ENCODE results near the gene RICTOR. TPM values are rescaled to one million over a fixed set of nuclear protein-coding genes. Genes with fewer than 3 reads are reported as not detected.
A peak's percentile ranks its signal among the peaks of the same experiment; 100 is the strongest.
"Not testable (repeated sequence)": the region's sequence is repeated elsewhere in the genome, so short reads cannot be mapped to it uniquely, and the experiment has no call there.

The RICTOR gene
- total RNA-seq, 6 experiments from 2014 or later: 16.1 to 24.0 (median 20.1) TPM

DNA sequence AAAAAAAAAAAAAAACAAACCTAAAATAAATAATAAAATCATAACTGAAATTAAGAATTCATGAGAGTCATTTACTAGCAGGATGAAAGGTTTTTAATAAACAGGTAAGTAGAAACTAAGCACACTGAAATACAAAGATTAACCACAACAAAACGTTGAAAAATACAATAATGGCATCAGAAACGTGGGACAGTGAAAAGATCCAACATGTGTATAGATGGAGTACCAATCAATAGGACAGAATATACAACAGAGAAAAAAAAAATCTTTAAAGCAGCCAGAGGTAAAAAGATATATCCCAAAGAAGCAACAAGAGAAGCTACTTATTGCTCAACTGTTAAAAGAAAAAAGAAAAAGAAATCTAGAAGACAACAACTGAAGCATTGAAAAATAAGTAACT lies 75.2 kb downstream of the RICTOR start:
- Mint-ChIP-seq H3K9me3 (peaks cover 4% of the 10 kb centered on the region; the same call in 1 of the 2 replicates), H3K27me3 (ENCODE audit: insufficient read depth) (no peaks in the 10 kb centered on the region; the same call in 1 of the 2 replicates), H3K36me3 (ENCODE audit: low read depth) (peaks cover 14% of the 10 kb centered on the region), H3K27ac (no peak overlapping the region), H3K4me3 (no peak overlapping the region), H3K4me1 (ENCODE audit: low read depth) (peaks cover 6% of the 10 kb centered on the region; the same call in 1 of the 2 replicates)
- DNase-seq: no peak
- TF ChIP-seq, protein P1, sequence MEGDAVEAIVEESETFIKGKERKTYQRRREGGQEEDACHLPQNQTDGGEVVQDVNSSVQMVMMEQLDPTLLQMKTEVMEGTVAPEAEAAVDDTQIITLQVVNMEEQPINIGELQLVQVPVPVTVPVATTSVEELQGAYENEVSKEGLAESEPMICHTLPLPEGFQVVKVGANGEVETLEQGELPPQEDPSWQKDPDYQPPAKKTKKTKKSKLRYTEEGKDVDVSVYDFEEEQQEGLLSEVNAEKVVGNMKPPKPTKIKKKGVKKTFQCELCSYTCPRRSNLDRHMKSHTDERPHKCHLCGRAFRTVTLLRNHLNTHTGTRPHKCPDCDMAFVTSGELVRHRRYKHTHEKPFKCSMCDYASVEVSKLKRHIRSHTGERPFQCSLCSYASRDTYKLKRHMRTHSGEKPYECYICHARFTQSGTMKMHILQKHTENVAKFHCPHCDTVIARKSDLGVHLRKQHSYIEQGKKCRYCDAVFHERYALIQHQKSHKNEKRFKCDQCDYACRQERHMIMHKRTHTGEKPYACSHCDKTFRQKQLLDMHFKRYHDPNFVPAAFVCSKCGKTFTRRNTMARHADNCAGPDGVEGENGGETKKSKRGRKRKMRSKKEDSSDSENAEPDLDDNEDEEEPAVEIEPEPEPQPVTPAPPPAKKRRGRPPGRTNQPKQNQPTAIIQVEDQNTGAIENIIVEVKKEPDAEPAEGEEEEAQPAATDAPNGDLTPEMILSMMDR (IDR thresholded peaks at IDR 0.05): no peak

DNA sequence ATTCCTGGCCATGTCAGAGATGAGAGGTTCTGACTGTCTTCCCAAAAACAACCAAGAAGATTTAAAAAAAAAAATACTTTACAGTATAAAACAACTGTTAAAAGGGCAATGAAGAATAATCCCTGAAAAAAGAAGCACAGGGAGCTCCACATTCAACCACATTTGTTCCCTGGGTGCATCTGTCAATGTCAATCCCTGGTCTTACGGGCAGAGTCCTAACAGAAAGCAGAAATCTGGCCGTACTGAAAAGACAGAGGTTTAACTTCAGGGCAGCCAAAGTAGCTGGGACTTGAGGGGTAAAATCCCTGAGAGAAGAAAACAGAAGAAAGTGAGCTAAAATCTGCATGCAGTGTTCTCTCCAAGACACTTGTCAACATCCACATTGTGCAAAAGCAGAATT lies 76.6 kb downstream of the RICTOR start:
- H3K36me3 Mint-ChIP-seq (ENCODE audit: low read depth): peaks cover 14% of the 10 kb centered on the region
- H3K27ac Mint-ChIP-seq: no peak overlapping the region
- TF ChIP-seq, protein P1 (IDR thresholded peaks at IDR 0.05): no peak
- peaks cover 6% of the 10 kb centered on the region; the same call in 1 of the 2 replicates for H3K4me1 Mint-ChIP-seq (ENCODE audit: low read depth)
- no peaks in the 10 kb centered on the region; the same call in 1 of the 2 replicates for H3K27me3 Mint-ChIP-seq (ENCODE audit: insufficient read depth)
- no peak for DNase-seq
- H3K9me3 Mint-ChIP-seq: peaks cover 4% of the 10 kb centered on the region; the same call in 1 of the 2 replicates
- no peak overlapping the region for H3K4me3 Mint-ChIP-seq

DNA sequence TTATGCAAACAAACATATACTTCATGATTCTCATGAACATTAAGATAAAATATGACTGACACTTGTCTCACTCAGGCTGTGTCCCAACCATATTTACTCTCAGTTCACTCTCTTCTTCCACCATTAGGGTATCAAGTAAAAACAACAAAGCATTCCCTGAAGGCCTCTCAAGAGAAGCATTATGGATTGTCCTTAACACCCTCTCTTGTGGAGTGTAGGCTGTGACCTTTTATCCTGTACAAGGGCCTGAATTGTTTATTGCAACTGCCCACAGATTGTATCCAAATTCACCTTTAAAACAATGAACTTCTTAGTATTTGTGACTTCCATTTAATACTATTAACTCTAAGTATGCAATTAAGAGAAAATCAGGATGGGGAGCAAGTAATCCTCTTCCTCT lies 78.1 kb downstream of the RICTOR start:
- Mint-ChIP-seq H3K4me3 (no peak overlapping the region), H3K36me3 (ENCODE audit: low read depth) (peaks cover 14% of the 10 kb centered on the region), H3K4me1 (ENCODE audit: low read depth) (peaks cover 6% of the 10 kb centered on the region; the same call in 1 of the 2 replicates), H3K27me3 (ENCODE audit: insufficient read depth) (no peaks in the 10 kb centered on the region; the same call in 1 of the 2 replicates), H3K9me3 (peaks cover 4% of the 10 kb centered on the region; the same call in 1 of the 2 replicates), H3K27ac (no peak overlapping the region; the same call in 1 of the 2 replicates)
- no peak for DNase-seq
- TF ChIP-seq, protein P1 (IDR thresholded peaks at IDR 0.05): no peak

DNA sequence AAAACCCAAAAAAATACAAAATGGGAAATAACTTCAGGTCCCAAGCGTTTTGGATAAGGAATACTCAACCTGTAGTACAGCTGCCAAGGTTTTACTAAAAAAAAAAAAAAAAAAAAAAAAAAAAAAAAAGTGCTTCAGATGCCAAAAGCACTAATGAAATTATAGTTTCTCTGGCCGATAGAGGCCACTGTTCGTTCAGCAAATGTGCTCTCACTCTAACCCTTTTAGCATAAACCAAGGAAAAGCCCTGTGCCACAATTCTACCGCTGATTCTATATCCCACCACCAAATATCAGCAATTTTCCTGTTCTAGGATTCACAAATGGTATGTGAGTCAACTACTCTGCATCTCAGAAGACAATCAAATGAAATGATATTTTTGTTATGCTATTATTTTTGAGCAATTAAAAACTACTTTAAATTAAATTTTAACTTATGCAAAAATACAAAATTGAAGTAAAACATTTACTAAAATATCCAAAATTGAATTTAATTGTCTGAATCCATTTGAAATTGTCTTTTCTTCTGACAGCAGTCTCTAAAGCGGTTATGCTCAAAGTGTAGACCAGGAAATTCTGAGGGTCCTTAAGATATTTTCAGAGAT lies 79.8 kb downstream of the RICTOR start:
- DNase-seq: peak; percentile 71
- Mint-ChIP-seq H3K36me3 (ENCODE audit: low read depth) (peaks cover 20% of the 10 kb centered on the region), H3K27ac (no peak overlapping the region), H3K4me3 (no peak overlapping the region), H3K27me3 (ENCODE audit: insufficient read depth) (no peaks in the 10 kb centered on the region; the same call in 1 of the 2 replicates), H3K9me3 (peaks cover 8% of the 10 kb centered on the region; the same call in 1 of the 2 replicates), H3K4me1 (ENCODE audit: low read depth) (peaks cover 6% of the 10 kb centered on the region; the same call in 1 of the 2 replicates)
- TF ChIP-seq, protein P1 (IDR thresholded peaks at IDR 0.05): peak; percentile 82

DNA sequence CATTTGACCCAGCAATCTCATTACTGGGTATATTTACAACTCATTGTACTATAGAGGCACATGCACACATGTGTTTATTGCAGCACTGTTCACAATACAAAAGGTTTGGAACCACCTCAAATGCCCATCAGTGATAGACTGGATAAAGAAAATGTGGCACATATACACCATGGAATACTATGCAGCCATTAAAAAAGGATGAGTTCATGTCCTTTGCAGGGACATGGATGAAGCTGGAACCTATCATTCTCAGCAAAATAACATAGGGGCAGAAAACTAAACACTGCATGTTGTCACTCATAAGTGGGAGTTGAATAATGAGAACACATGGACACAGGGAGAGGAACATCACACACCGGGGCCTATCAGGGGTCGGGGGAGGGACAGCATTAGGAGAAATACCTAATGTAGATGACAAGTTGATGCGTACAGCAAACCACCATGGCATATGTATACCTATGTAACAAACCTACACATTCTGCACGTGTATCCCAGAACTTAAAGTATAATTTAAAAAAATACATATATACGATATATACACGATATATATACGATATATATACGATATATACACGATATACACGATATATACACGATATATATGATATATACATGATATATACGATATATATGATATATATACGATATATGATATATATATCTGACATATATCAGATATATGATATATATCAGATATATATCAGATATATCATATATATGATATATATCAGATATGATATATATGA lies 84.1 kb downstream of the RICTOR start:
- DNase-seq; H3K27ac Mint-ChIP-seq; H3K4me3 Mint-ChIP-seq; H3K27me3 Mint-ChIP-seq (ENCODE audit: insufficient read depth); H3K9me3 Mint-ChIP-seq; H3K4me1 Mint-ChIP-seq (ENCODE audit: low read depth): not testable (repeated sequence)
- H3K36me3 Mint-ChIP-seq (ENCODE audit: low read depth): peaks cover 44% of the 10 kb centered on the region
